ENCODE measurements around the gene DNAJC13.

GRCh38 chr3:132522353-132522752 lies 105.1 kb downstream of the DNAJC13 start:
- TF ChIP-seq GATA2 (IDR thresholded peaks at IDR 0.05; ENCODE audit: low read depth, low read length) = no peak
- TF ChIP-seq GATA3 (IDR thresholded peaks at IDR 0.05; ENCODE audit: low read depth, low read length) = no peak

All from SH-SY5Y (cell line).